NT2/D1 (cell line): ENCODE results near the gene CKAP5.

ENCODE experiments used
- DNase-seq: peaks from one replicate; pipeline ENCODE4 v3.0.0-alpha.2; 2011; ENCODE audit warnings: low read depth, low spot score
- H3K27me3 ChIP-seq: 2 replicates; pipeline ENCODE4 v1.6.0; 2011; ENCODE audit warnings: mild to moderate bottlenecking; ENCODE audit not compliant: insufficient read length, insufficient read depth
- H3K36me3 ChIP-seq: 2 replicates; pipeline ENCODE4 v1.6.1; 2011; ENCODE audit warnings: mild to moderate bottlenecking, low read length, mixed read lengths; ENCODE audit not compliant: insufficient read depth, insufficient read length
- H3K4me1 ChIP-seq: 2 replicates; pipeline ENCODE4 v1.5.1; 2011; ENCODE audit not compliant: insufficient read depth, insufficient read length
- H3K4me3 ChIP-seq: 2 replicates; pipeline ENCODE4 v1.5.1; 2011; ENCODE audit warnings: low read depth; ENCODE audit not compliant: insufficient read length
- H3K9ac ChIP-seq: 2 replicates; pipeline ENCODE4 v1.6.0; 2011; ENCODE audit warnings: low read depth; ENCODE audit not compliant: insufficient read length
- H3K9me3 ChIP-seq: 2 replicates; pipeline ENCODE4 v1.5.1; 2011; ENCODE audit warnings: mild to moderate bottlenecking, low read length; ENCODE audit not compliant: insufficient read depth
- SUZ12 ChIP-seq: IDR thresholded peaks from 2 replicates; pipeline ENCODE4 v1.6.1; 2011; ENCODE audit not compliant: insufficient read length, insufficient read depth; ENCODE audit errors: extremely low read depth
- YY1 ChIP-seq: IDR thresholded peaks from 2 replicates; pipeline ENCODE4 v1.6.1; 2011; ENCODE audit not compliant: insufficient read length, insufficient read depth
- ZNF274 ChIP-seq: IDR thresholded peaks from 2 replicates; pipeline ENCODE4 v1.6.1; 2011; ENCODE audit warnings: mild to moderate bottlenecking, low read depth, low read length

The CKAP5 gene

DNA sequence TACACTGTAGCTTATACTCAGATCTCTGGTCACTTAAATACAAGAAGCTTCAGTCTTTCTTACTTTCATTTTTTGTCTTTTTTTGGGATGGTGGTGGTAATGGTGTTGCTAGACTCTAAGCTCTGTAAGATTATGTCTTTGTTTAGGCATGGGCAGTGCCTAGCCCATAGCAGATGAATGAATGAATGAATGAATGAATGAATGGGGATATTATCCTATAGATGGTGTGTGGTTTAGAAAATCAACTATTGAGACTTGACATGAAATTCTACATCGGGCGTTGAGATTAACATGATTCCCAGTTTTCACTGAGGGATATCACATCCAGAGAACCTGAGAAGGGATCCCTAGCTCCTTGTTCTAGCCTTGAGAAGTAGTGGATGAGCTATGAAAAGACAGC is 9.8 kb upstream of the CKAP5 start:
- Histone ChIP-seq H3K4me1 (no peaks in the 10 kb centered on the region), H3K9me3 (0 out of 2 replicates have a peak, but pooled peaks cover 5% of the 10 kb centered on the region), H3K9ac (no peak overlapping the region), H3K27me3 (no peaks in the 10 kb centered on the region), H3K4me3 (no peak overlapping the region), H3K36me3 (peaks cover 49% of the 10 kb centered on the region)
- DNase-seq: no peak
- TF ChIP-seq YY1 (no peak), ZNF274 (no peak), SUZ12 (no peak)

DNA sequence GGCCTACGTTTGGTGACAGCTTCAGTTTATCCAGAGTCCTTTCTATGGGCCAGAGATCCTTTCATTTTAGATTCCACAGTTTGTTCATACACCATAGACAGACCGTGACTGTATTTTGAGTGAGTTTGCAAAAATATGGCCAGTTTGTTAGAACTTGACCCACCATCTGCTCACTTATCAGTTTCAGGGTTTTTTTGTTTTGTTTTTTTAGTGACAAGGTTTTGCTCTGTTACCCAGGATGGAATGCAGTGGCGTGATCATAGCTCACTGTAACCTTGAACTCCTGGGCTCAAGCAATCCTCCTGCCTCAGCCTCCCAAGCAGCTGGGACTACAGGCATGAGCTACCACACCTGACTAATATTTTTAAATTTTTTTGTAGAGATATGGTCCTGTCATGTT is 9.1 kb upstream of the CKAP5 start:
- no peak overlapping the region for H3K4me3 ChIP-seq
- no peak for TF ChIP-seq SUZ12
- no peak for TF ChIP-seq ZNF274
- no peak for TF ChIP-seq YY1
- peaks cover 42% of the 10 kb centered on the region for H3K36me3 ChIP-seq
- no peaks in the 10 kb centered on the region for H3K27me3 ChIP-seq
- DNase-seq: no peak
- no peaks in the 10 kb centered on the region for H3K4me1 ChIP-seq
- no peak overlapping the region for H3K9ac ChIP-seq
- H3K9me3 ChIP-seq: peaks cover 10% of the 10 kb centered on the region

DNA sequence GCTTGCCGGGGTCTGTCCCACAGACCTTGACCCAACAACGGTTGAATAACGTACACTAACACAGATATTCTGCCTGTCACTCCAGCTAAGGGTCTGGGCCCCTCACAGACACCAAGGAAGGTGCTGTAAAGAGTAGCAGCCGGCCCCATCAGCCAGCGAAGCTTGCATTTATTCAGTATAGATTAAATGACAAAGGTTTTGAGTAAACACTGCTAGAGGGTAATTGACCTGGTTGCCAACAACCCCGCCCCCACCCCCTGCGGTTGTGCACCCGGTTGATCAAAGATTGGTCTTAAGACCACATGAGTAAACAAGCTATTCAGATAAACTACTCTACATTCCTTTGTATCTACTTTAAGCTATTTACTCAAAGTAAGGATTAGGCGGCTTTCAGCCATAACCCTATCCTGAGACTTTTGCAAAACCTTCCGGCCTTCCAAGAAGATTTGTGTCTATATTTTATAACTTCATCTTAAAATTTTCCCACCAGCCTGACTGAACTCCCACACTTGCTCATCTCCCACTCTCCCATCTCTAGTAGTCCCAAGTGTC is 4.8 kb upstream of the CKAP5 start:
- peak; percentile 87 for DNase-seq
- TF ChIP-seq ZNF274 (no peak), SUZ12 (no peak), YY1 (no peak)
- no peaks in the 10 kb centered on the region for H3K27me3 ChIP-seq
- peaks cover 22% of the 10 kb centered on the region for H3K9me3 ChIP-seq
- H3K36me3 ChIP-seq: peaks cover 2% of the 10 kb centered on the region
- H3K4me1 ChIP-seq: no peaks in the 10 kb centered on the region
- no peak overlapping the region for H3K4me3 ChIP-seq
- no peak overlapping the region for H3K9ac ChIP-seq

- no peak for DNase-seq
- Histone ChIP-seq H3K9me3 (peaks cover 22% of the 10 kb centered on the region), H3K4me1 (no peaks in the 10 kb centered on the region), H3K4me3 (no peak overlapping the region), H3K9ac (no peak overlapping the region), H3K36me3 (no peaks in the 10 kb centered on the region), H3K27me3 (no peaks in the 10 kb centered on the region)
- TF ChIP-seq YY1 (no peak), ZNF274 (no peak), SUZ12 (no peak)
These were observed 3.6 kb upstream of the CKAP5 start for GRCh38 chr11:46849631-46850030.

GRCh38 chr11:46846510-46846830 is 390 bp upstream of the CKAP5 start:
- Histone ChIP-seq H3K9ac (peak overlapping the region; percentile 94), H3K4me1 (no peaks in the 10 kb centered on the region), H3K36me3 (peaks cover 23% of the 10 kb centered on the region), H3K4me3 (peak overlapping the region; percentile 78), H3K9me3 (peaks cover 21% of the 10 kb centered on the region), H3K27me3 (no peaks in the 10 kb centered on the region)
- no peak for TF ChIP-seq YY1
- no peak for TF ChIP-seq SUZ12
- TF ChIP-seq ZNF274: no peak
- no peak for DNase-seq

- H3K9me3 ChIP-seq: peaks cover 14% of the 10 kb centered on the region
- peak; percentile 40 for DNase-seq
- H3K9ac ChIP-seq: peak overlapping the region; percentile 94
- TF ChIP-seq YY1 (no peak), SUZ12 (no peak), ZNF274 (no peak)
- H3K36me3 ChIP-seq: peaks cover 33% of the 10 kb centered on the region
- H3K4me1 ChIP-seq: no peaks in the 10 kb centered on the region
- peak overlapping the region; percentile 78 for H3K4me3 ChIP-seq
- no peaks in the 10 kb centered on the region for H3K27me3 ChIP-seq
These were observed 690 bp downstream of the CKAP5 start for GRCh38 chr11:46845440-46845739.

DNA sequence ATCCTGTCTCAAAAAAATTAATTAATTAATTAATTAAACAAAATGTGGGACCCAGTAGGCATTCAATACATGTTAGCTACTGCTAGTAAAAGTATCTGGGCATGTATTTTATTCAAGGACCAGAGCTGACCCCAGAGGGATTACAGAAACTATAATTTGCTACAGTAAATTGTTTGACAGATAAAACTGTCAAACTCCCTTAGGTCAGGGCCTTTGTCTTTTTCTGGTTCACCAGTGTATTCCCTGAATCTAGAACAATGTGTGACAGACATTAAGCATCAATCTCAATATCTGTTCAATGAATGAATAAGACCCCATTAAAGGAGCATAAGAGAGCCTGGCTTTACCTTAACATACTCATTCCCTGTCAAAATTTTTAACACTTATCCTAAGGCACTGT is 6.0 kb downstream of the CKAP5 start:
- no peaks in the 10 kb centered on the region for H3K9me3 ChIP-seq
- H3K36me3 ChIP-seq: peaks cover 45% of the 10 kb centered on the region
- no peaks in the 10 kb centered on the region for H3K4me1 ChIP-seq
- no peaks in the 10 kb centered on the region for H3K27me3 ChIP-seq
- no peak overlapping the region for H3K4me3 ChIP-seq
- H3K9ac ChIP-seq: no peak overlapping the region
- DNase-seq: no peak
- no peak for TF ChIP-seq ZNF274
- no peak for TF ChIP-seq SUZ12
- TF ChIP-seq YY1: no peak
